Ishikawa (cell line): ENCODE data around the gene FAIM2.
A peak's percentile ranks its signal among the peaks of the same experiment; 100 is the strongest.

ENCODE experiments used
- CEBPB ChIP-seq: IDR thresholded peaks from 2 replicates; pipeline ENCODE4 v1.6.1; 2012
- CREB1 ChIP-seq: IDR thresholded peaks from 2 replicates; pipeline ENCODE4 v1.6.1; 2012; ENCODE audit warnings: low read depth
- EP300 ChIP-seq: IDR thresholded peaks from 2 replicates; pipeline ENCODE4 v1.6.1; 2012; ENCODE audit warnings: borderline replicate concordance
- FOXM1 ChIP-seq: IDR thresholded peaks from 2 replicates; pipeline ENCODE4 v1.6.1; 2012; ENCODE audit warnings: low read depth, borderline replicate concordance
- MAX ChIP-seq: IDR thresholded peaks from 2 replicates; pipeline ENCODE4 v1.6.1; 2012
- NFIC ChIP-seq: IDR thresholded peaks from 2 replicates; pipeline ENCODE4 v1.6.1; 2012
- RAD21 ChIP-seq: IDR thresholded peaks from 2 replicates; pipeline ENCODE4 v1.6.1; 2012; ENCODE audit warnings: low read depth
- REST ChIP-seq: IDR thresholded peaks from 2 replicates; pipeline ENCODE4 v1.6.1; 2012; ENCODE audit warnings: low read depth, mild to moderate bottlenecking
- TAF1 ChIP-seq: IDR thresholded peaks from 2 replicates; pipeline ENCODE4 v1.6.1; 2012; ENCODE audit warnings: low read depth, mild to moderate bottlenecking
- TCF12 ChIP-seq: IDR thresholded peaks from 2 replicates; pipeline ENCODE4 v1.6.1; 2012; ENCODE audit warnings: low read depth
- TEAD4 ChIP-seq: IDR thresholded peaks from 2 replicates; pipeline ENCODE4 v1.6.1; 2012
- USF1 ChIP-seq: IDR thresholded peaks from 2 replicates; pipeline ENCODE4 v1.6.1; 2012
- YY1 ChIP-seq: IDR thresholded peaks from 2 replicates; pipeline ENCODE4 v1.6.1; 2012; ENCODE audit warnings: low read depth
- ZBTB7A ChIP-seq: IDR thresholded peaks from 2 replicates; pipeline ENCODE4 v1.6.1; 2012; ENCODE audit warnings: low read depth

GRCh38 chr12:49933796-49934195 lies 30.1 kb upstream of the FAIM2 start:
- TF ChIP-seq FOXM1, result no peak
- no peak for TF ChIP-seq RAD21
- no peak for TF ChIP-seq TAF1
- no peak for TF ChIP-seq CEBPB
- no peak for TF ChIP-seq TEAD4
- 0 out of 2 replicates have a peak, but pooled peaks have one; percentile 12 for TF ChIP-seq MAX
- no peak for TF ChIP-seq USF1
- no peak for TF ChIP-seq REST
- TF ChIP-seq NFIC, result no peak
- TF ChIP-seq CREB1, result no peak
- TF ChIP-seq EP300, result no peak
- TF ChIP-seq YY1, result 0 out of 2 replicates have a peak, but pooled peaks have one; percentile 34
- no peak for TF ChIP-seq ZBTB7A
- no peak for TF ChIP-seq TCF12
